CD4-positive, alpha-beta T cell (primary cell): ENCODE data around the gene CHAC2. TPM values are rescaled to one million over a fixed set of nuclear protein-coding genes. Genes with fewer than 3 reads are reported as not detected.

Experiments used
- ATAC-seq: fragments of 200-7000 bp; cut with Tn5 transposase; one replicate; pipeline ENCODE4 v1.10.0; 2022; ENCODE audit warnings: mild to moderate bottlenecking; ENCODE audit not compliant: poor library complexity
- CTCF ChIA-PET: fragments of 350-600 bp; sonication (Branson Sonifier 250); formaldehyde crosslinking; loops from one replicate; lab custom pipeline; 2021; ENCODE audit warnings: antibody characterized with exemption, inconsistent platforms; lab: Charles Lee
- POLR2A ChIA-PET: fragments of 350-600 bp; sonication (Branson Sonifier 250); formaldehyde crosslinking; loops from one replicate; lab custom pipeline; 2021; ENCODE audit warnings: antibody characterized with exemption, inconsistent platforms; lab: Charles Lee
- DNase-seq, 14 experiments: peaks; one replicate each; pipeline ENCODE4 v3.0.0-alpha.2; 2013 to 2020; ENCODE audit warnings: mixed read lengths in 2 of 14
- H3K27ac ChIP-seq, 2 donors: one replicate each; pipeline versions ENCODE4 v1.5.1 to v1.7.0; 2013; ENCODE audit warnings: low read length in 2 of 2, low read depth in 1 of 2, mild to moderate bottlenecking in 1 of 2
- H3K27me3 ChIP-seq, 2 experiments: 1 replicate in 1 of 2; 2 replicates in 1 of 2; pipeline versions ENCODE4 v1.6.1 to v1.7.0; 2013; ENCODE audit warnings: low read length in 2 of 2, control low read depth in 1 of 2, mild to moderate bottlenecking in 1 of 2, moderate library complexity in 1 of 2; ENCODE audit not compliant: insufficient read depth in 2 of 2, control insufficient read depth in 1 of 2
- H3K36me3 ChIP-seq: one replicate; pipeline ENCODE4 v1.6.1; 2013; ENCODE audit warnings: low read length, control low read depth; ENCODE audit not compliant: insufficient read depth
- H3K4me1 ChIP-seq: one replicate; pipeline ENCODE4 v1.6.1; 2013; ENCODE audit warnings: low read length, control low read depth; ENCODE audit not compliant: insufficient read depth
- H3K4me3 ChIP-seq: one replicate; pipeline ENCODE4 v1.5.1; 2013; ENCODE audit warnings: mild to moderate bottlenecking, low read length, moderate library complexity
- H3K9me3 ChIP-seq, 2 experiments: 1 replicate in 1 of 2; 2 replicates in 1 of 2; pipeline versions ENCODE4 v1.6.1 to v1.7.0; 2013; ENCODE audit warnings: low read length in 2 of 2, mild to moderate bottlenecking in 2 of 2, control low read depth in 1 of 2, moderate library complexity in 1 of 2; ENCODE audit not compliant: control insufficient read depth in 1 of 2, insufficient read depth in 1 of 2
- H3K27ac Mint-ChIP-seq: one replicate; pipeline ENCODE4 v1.8.0; 2020; ENCODE audit warnings: mixed read lengths
- H3K27me3 Mint-ChIP-seq: one replicate; pipeline ENCODE4 v1.8.0; 2021; ENCODE audit warnings: mixed read lengths
- H3K36me3 Mint-ChIP-seq: one replicate; pipeline ENCODE4 v1.8.0; 2021; ENCODE audit warnings: low read depth, mixed read lengths
- H3K4me1 Mint-ChIP-seq: one replicate; pipeline ENCODE4 v1.8.0; 2021; ENCODE audit warnings: low read depth, mixed read lengths
- H3K4me3 Mint-ChIP-seq: one replicate; pipeline ENCODE4 v1.8.0; 2020; ENCODE audit warnings: mild to moderate bottlenecking, mixed read lengths
- H3K9me3 Mint-ChIP-seq: one replicate; pipeline ENCODE4 v1.8.0; 2020; ENCODE audit warnings: mixed read lengths
- intact Hi-C, 2 experiments: fragments of 100-400 bp; cut with DNase I in 1 of 2; cut with micrococcal nuclease in 1 of 2; formaldehyde crosslinking; loops; one replicate each; pipeline versions ENCODE4 v1.15.1 to v1.9.0; 2023 to 2025; cut with DNase I, micrococcal nuclease
- total RNA-seq, 174 experiments: library from RNA in 2 of 174; stranded (reverse) in 2 of 174; gene quantifications; one replicate each; pipeline ENCODE4 v1.2.3 and lab custom pipeline; 2021 to 2026
- TF ChIP-seq, protein P1 (sequence below): fragments of 200-600 bp; IDR thresholded peaks from one replicate; pipeline ENCODE4 v1.8.0; 2022; ENCODE audit warnings: antibody characterized with exemption, mild to moderate bottlenecking

The CHAC2 gene
- total RNA-seq, 2 experiments from 2014 or later: 0.47 to 0.85 TPM

DNA sequence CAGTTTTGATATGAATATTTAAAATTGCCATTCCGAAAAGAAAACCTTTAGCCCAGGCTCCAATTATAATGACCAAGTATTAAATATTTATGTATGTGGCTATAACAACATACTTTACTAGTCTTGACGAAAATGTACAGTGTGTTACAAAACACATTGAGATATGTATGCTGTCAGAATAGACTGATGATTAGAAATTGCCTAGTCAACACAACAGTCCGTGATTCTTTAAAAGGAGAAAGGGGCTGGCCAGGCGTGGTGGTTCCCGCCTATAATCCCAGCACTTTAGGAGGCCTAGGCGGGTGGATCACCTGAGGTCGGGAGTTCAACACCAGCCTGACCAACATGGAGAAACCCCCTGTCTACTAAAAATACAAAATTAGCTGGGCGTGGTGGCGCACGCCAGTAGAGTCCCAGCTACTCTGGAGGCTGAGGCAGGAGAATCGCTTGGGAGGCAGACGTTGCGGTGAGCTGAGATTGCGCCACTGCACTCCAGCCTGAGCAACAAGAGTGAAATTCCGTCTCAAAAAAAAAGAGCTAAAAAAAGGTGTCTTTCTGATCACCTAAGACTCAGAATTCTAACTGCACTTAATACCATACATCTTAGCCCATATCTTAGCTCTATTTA, 1.8 kb downstream of the CHAC2 start:
- Histone ChIP-seq H3K27me3 (no peaks in the 10 kb centered on the region), H3K4me3 (no peak overlapping the region), H3K36me3 (peaks cover 2% of the 10 kb centered on the region), H3K27ac (no peak overlapping the region), H3K4me1 (peaks cover 13% of the 10 kb centered on the region), H3K9me3 (no peaks in the 10 kb centered on the region)
- TF ChIP-seq, protein P1, sequence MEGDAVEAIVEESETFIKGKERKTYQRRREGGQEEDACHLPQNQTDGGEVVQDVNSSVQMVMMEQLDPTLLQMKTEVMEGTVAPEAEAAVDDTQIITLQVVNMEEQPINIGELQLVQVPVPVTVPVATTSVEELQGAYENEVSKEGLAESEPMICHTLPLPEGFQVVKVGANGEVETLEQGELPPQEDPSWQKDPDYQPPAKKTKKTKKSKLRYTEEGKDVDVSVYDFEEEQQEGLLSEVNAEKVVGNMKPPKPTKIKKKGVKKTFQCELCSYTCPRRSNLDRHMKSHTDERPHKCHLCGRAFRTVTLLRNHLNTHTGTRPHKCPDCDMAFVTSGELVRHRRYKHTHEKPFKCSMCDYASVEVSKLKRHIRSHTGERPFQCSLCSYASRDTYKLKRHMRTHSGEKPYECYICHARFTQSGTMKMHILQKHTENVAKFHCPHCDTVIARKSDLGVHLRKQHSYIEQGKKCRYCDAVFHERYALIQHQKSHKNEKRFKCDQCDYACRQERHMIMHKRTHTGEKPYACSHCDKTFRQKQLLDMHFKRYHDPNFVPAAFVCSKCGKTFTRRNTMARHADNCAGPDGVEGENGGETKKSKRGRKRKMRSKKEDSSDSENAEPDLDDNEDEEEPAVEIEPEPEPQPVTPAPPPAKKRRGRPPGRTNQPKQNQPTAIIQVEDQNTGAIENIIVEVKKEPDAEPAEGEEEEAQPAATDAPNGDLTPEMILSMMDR: no peak
- no peak for ATAC-seq
- H3K27me3 Mint-ChIP-seq: no peaks in the 10 kb centered on the region
- CTCF ChIA-PET: interaction anchor here (3.2 kb wide), 1 partner anchor 17 kb away, joined by 18 read pairs; the partner anchor contains the start of genes ASB3 and ERLEC1
- no peak for DNase-seq
- intact Hi-C loops: loop anchor here in 1 of 2 experiments (10.0 kb wide), 2 partner anchors 345 to 1645 kb away; partner anchors contain the start of genes ACYP2 and CCDC88A
- H3K9me3 Mint-ChIP-seq: no peaks in the 10 kb centered on the region
- peak overlapping the region; percentile 24 for H3K27ac Mint-ChIP-seq
- H3K4me1 Mint-ChIP-seq: peaks cover 41% of the 10 kb centered on the region
- peaks cover 35% of the 10 kb centered on the region for H3K36me3 Mint-ChIP-seq
- POLR2A ChIA-PET: interaction anchor here (3.9 kb wide), 1 partner anchor 17 kb away, joined by 82 read pairs; the partner anchor contains the start of genes ASB3 and ERLEC1
- peak overlapping the region; percentile 64 for H3K4me3 Mint-ChIP-seq

DNA sequence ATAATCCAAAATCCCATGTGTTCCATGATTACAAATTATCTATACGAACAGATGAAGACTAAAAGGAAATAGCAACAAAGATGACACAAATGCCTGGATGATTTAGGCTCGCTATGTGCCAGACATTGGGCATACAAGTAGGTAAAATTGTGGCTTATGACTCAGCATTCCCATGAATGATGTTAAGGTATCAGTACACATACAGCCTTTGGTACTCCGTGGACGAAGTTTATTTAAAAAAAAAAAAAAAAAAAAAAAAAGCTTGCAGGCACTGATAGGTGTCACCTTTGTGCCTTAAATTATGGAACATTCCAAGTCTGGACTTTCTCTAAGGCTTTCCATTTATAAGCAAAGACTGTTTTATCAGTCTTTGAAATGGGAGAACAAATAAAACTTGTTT, 2.7 kb downstream of the CHAC2 start:
- Histone ChIP-seq H3K27ac (no peak overlapping the region), H3K4me1 (peaks cover 13% of the 10 kb centered on the region), H3K27me3 (no peaks in the 10 kb centered on the region), H3K9me3 (no peaks in the 10 kb centered on the region), H3K4me3 (no peak overlapping the region), H3K36me3 (peaks cover 2% of the 10 kb centered on the region)
- ATAC-seq: no peak
- CTCF ChIA-PET: interaction anchor here (0.6 to 0.7 kb wide), 2 partner anchors 77 to 367 kb away, joined by 3 read pairs; no protein-coding TSS in a partner anchor
- Mint-ChIP-seq H3K27me3 (no peaks in the 10 kb centered on the region), H3K9me3 (no peaks in the 10 kb centered on the region), H3K27ac (peak overlapping the region; percentile 24), H3K36me3 (peaks cover 28% of the 10 kb centered on the region), H3K4me1 (peaks cover 41% of the 10 kb centered on the region), H3K4me3 (peak overlapping the region; percentile 64)
- POLR2A ChIA-PET: interaction anchor here (3.9 kb wide), 1 partner anchor 16 kb away, joined by 82 read pairs; the partner anchor contains the start of genes ASB3 and ERLEC1
- TF ChIP-seq, protein P1: no peak
- no peak for DNase-seq
- intact Hi-C loops: loop anchor here in 1 of 2 experiments (2.0 kb wide), 1 partner anchor 15 kb away; no protein-coding TSS in a partner anchor

DNA sequence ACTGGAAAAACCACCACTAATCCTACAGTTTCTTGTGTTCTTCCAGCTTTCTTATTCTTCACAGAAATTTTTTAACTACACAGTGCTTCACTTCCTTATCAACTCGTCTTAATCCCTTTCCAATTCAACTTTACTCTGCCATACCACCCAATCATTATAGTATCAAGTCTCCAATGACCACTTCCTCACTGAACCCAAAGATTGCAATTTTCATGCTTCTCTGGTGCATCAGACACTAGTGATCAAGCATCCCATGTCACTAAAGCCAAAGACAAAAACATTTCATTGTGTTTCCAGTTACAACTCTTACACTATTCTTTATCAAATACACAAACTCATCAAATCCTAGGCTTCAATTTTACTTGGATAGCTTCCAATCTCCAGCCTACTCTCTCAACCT, 9.5 kb downstream of the CHAC2 start:
- intact Hi-C loops: no loop called here

More for the DNA sequence above, 9.5 kb downstream of the CHAC2 start:
- H3K27ac Mint-ChIP-seq: no peak overlapping the region
- CTCF ChIA-PET: interaction anchor here (1.1 kb wide), 1 partner anchor 9 kb away, joined by 3 read pairs; no protein-coding TSS in a partner anchor
- H3K36me3 Mint-ChIP-seq: peaks cover 45% of the 10 kb centered on the region
- ATAC-seq (no peak), DNase-seq (no peak)
- Histone ChIP-seq H3K36me3 (peaks cover 15% of the 10 kb centered on the region), H3K4me3 (no peak overlapping the region), H3K27ac (no peak overlapping the region), H3K4me1 (no peaks in the 10 kb centered on the region), H3K27me3 (no peaks in the 10 kb centered on the region), H3K9me3 (no peaks in the 10 kb centered on the region)
- POLR2A ChIA-PET: interaction anchor here (1.4 to 1.5 kb wide), 2 partner anchors 9 to 27 kb away, joined by 3 to 5 read pairs; partner anchors contain the start of gene CHAC2
- no peaks in the 10 kb centered on the region for H3K9me3 Mint-ChIP-seq
- no peaks in the 10 kb centered on the region for H3K27me3 Mint-ChIP-seq
- no peak overlapping the region for H3K4me3 Mint-ChIP-seq
- TF ChIP-seq, protein P1: no peak
- H3K4me1 Mint-ChIP-seq: peaks cover 25% of the 10 kb centered on the region
